Activated CD8-positive, alpha-beta memory T cell treated with anti-CD3 and anti-CD28 coated beads, Interleukin-2, amount 10 ng/mL, durations not matched to agents 7 days and 5 days (primary cell): ENCODE results near the gene LDB1. TPM values are rescaled to one million over a fixed set of nuclear protein-coding genes. Genes with fewer than 3 reads are reported as not detected.

ENCODE experiments used
- ATAC-seq: fragments of 150-1000 bp; cut with Tn5 transposase; one replicate; pipeline ENCODE4 v1.10.0; 2021; ENCODE audit warnings: moderate library complexity
- CTCF ChIA-PET: fragments of 350-600 bp; sonication (Branson Sonifier 250); formaldehyde crosslinking; loops from one replicate; lab custom pipeline; 2021; ENCODE audit warnings: antibody characterized with exemption; lab: Charles Lee
- DNase-seq: peaks from one replicate; pipeline ENCODE4 v3.0.0-alpha.2; 2020
- H3K27ac Mint-ChIP-seq: one replicate; pipeline ENCODE4 v1.8.0; 2021; ENCODE audit warnings: mild to moderate bottlenecking, mixed read lengths
- H3K27me3 Mint-ChIP-seq: one replicate; pipeline ENCODE4 v1.8.0; 2021; ENCODE audit warnings: mixed read lengths
- H3K36me3 Mint-ChIP-seq: one replicate; pipeline ENCODE4 v1.8.0; 2021; ENCODE audit warnings: mild to moderate bottlenecking, mixed read lengths
- H3K4me1 Mint-ChIP-seq: one replicate; pipeline ENCODE4 v1.8.0; 2021; ENCODE audit warnings: mixed read lengths
- H3K4me3 Mint-ChIP-seq: one replicate; pipeline ENCODE4 v1.8.0; 2021; ENCODE audit warnings: mild to moderate bottlenecking, moderate library complexity, mixed read lengths
- H3K9me3 Mint-ChIP-seq: one replicate; pipeline ENCODE4 v1.8.0; 2022; ENCODE audit warnings: low read depth, mixed read lengths
- total RNA-seq, 2 experiments: library from RNA; stranded (reverse); gene quantifications; one replicate each; pipeline ENCODE4 v1.2.3, GENCODE V29; 2021

LDB1 gene
- total RNA-seq, 2 experiments from 2014 or later: 83.5 to 84.3 TPM

DNA sequence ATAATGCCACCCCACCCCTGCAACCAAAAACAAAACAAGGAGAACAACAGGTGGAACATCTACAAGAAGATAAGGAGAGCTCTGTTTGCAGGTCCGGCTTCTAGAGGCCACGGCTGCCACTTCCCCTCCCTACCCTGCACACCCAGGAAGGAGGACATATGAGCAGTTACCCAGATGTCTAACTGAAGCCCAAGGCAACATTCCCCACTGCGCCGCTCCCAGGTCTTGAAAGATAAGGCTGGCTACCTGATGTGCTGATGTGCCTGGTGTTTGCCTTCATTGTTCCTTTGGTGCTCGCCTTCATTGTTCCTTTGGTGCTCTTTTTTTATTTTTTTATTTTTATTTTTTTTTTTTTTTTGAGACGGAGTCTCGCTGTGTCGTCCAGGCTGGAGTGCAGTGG, 34.0 kb downstream of the LDB1 start:
- DNase-seq: no peak
- CTCF ChIA-PET: interaction anchor here (0.8 kb wide), 1 partner anchor 16 kb away, joined by 3 read pairs; no protein-coding TSS in a partner anchor
- Mint-ChIP-seq H3K27ac (no peak overlapping the region), H3K4me1 (no peaks in the 10 kb centered on the region), H3K36me3 (no peaks in the 10 kb centered on the region), H3K4me3 (no peak overlapping the region), H3K9me3 (no peaks in the 10 kb centered on the region), H3K27me3 (no peaks in the 10 kb centered on the region)
- no peak for ATAC-seq

DNA sequence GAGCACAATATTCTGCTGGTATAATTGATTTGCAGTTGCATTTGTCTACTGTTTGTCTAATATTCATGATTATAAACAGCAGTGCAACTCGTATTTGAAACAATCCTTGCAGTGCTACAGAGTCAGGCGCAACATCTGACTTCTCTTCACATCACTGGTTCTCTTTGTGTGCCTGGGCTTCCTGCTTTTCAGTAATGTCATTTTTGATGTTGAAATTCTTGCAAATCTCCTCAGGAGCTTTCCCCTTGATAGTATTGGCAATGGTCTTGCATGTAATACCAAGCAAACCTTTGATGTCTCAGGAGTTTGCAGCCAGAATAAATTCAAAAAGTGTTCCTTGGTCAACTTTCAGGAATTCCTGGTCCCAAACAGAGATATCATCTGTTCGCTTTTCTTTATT, 34.8 kb downstream of the LDB1 start:
- H3K36me3 Mint-ChIP-seq: no peaks in the 10 kb centered on the region
- H3K9me3 Mint-ChIP-seq: no peaks in the 10 kb centered on the region
- DNase-seq (no peak), ATAC-seq (no peak)
- no peaks in the 10 kb centered on the region for H3K27me3 Mint-ChIP-seq
- no peak overlapping the region for H3K27ac Mint-ChIP-seq
- no peak overlapping the region for H3K4me3 Mint-ChIP-seq
- H3K4me1 Mint-ChIP-seq: no peaks in the 10 kb centered on the region
- CTCF ChIA-PET: interaction anchor here (0.6 to 4.3 kb wide), 2 partner anchors 12 to 197 kb away, joined by 3 to 27 read pairs; no protein-coding TSS in a partner anchor

DNA sequence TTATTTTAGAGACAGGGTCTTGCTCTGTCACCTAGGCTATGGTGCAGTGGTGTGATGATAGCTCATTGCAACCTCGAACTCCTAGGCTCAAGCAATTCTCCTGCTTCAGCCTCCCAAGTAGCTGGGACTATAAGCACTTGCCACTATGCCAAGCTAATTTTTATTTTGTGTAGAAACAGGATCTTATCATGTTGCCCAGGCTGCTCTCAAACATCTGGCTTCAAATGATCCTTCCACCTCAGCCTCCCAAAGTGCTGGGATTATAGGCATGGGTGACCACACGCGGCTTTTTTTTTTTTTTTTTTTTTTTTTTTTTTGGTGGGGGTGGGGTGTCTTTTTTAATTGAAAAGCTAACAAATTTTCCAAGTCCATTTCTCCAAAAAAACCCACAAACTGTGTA, 36.6 kb downstream of the LDB1 start:
- H3K4me3 Mint-ChIP-seq: no peak overlapping the region
- no peak overlapping the region for H3K27ac Mint-ChIP-seq
- no peaks in the 10 kb centered on the region for H3K4me1 Mint-ChIP-seq
- no peaks in the 10 kb centered on the region for H3K36me3 Mint-ChIP-seq
- ATAC-seq: no peak
- CTCF ChIA-PET: interaction anchor here (0.7 to 4.3 kb wide), 6 partner anchors 10 to 268 kb away, joined by 3 to 27 read pairs (median 4); no protein-coding TSS in a partner anchor
- DNase-seq: no peak
- H3K27me3 Mint-ChIP-seq: no peaks in the 10 kb centered on the region
- H3K9me3 Mint-ChIP-seq: no peaks in the 10 kb centered on the region

DNA sequence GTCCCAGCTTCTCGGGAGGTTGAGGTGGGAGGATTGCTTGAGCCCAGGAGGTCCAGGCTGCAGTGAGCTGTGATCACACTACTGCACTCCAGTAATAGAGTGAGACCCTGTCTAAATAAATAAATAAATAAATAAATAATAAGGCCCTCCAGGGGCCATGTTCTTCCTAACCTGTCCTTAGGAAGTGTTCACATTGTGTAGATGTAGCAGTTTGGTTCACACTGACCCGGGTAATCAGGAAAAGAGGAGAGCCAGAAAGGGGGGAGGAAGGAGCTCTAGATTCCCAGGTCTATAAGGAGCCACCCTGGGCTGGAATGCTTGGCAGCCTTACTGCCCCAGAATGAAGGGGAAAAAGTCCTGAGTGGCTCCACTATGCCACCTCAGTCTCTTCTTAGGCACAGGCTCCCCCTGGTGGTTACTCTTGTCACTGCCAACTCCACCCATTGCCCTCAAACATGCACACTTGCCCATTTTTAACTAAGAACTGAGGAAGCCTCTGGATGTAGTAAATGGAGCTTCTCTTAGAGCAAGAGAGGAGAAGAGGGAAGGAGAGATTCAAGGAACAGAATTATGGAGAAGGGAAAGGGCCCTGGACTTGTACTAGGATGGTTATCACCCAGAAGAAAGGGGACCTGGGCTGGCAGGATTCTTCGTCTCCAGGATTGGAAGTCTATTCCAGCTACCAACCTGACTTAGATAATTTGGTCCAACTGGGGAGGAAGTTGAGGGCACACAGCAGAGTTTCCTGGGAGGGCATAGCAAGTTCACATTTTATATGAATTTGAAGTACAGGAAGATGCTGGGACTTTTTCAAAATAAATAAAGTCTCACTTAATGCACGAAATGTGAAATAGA, 47.3 kb downstream of the LDB1 start:
- H3K36me3 Mint-ChIP-seq: peaks cover 2% of the 10 kb centered on the region
- CTCF ChIA-PET: interaction anchor here (0.6 to 14.3 kb wide), 42 partner anchors 10 to 470 kb away, joined by 3 to 228 read pairs (median 4); partner anchors contain the start of genes ARMH3, KCNIP2 and NOLC1

DNA sequence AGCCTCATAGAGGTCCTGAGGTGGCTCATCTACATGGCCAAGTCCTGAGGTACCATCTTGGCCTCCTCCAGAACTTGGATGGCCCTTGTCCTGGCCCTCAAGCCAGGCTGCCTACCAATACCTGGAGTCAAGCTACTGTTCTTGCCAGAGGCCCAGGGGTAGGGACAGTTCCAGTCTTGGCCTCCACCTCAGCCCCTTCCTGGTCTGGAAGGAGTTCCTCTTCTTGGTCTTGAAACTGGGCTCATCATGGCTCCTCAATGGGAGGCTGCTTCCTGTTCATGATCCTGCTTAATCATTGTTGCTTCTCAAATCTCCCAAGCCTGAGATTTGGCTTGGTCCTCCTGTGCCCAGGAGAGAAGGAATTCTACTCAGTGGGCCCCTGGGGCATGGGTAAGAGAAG, 51.1 kb downstream of the LDB1 start:
- H3K9me3 Mint-ChIP-seq: no peaks in the 10 kb centered on the region
- no peak overlapping the region for H3K4me3 Mint-ChIP-seq
- H3K4me1 Mint-ChIP-seq: peaks cover 17% of the 10 kb centered on the region
- DNase-seq (no peak), ATAC-seq (no peak)
- no peak overlapping the region for H3K27ac Mint-ChIP-seq
- H3K27me3 Mint-ChIP-seq: no peaks in the 10 kb centered on the region
- peaks cover 2% of the 10 kb centered on the region for H3K36me3 Mint-ChIP-seq
- CTCF ChIA-PET: interaction anchor here (1.2 to 14.3 kb wide), 6 partner anchors 9 to 288 kb away, joined by 3 to 228 read pairs (median 6); partner anchors contain the start of gene KCNIP2

More for the DNA sequence above, 47.3 kb downstream of the LDB1 start:
- ATAC-seq (peak; percentile 94), DNase-seq (peak; percentile 86)
- Mint-ChIP-seq H3K9me3 (no peaks in the 10 kb centered on the region), H3K27ac (no peak overlapping the region), H3K4me1 (no peaks in the 10 kb centered on the region), H3K27me3 (no peaks in the 10 kb centered on the region), H3K4me3 (no peak overlapping the region)

DNA sequence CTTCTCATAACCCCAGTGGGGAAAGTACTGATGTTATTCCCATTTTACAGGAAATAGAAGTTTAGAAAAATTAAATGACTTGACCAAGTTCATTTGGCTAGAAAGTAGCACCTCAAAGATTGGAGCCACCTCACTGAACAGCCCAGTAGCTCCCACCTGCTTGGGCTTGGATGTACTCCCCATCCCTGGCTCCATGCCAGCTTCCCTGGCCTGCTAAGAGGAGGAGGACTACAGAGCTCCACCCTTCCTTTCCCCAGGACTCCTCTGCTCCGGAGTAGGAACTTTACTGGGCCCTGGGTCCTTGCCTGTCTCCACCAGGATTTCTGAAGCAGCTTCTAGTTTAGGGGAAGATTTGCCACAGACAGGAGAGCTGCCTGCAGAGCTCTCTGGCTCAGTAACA, 52.0 kb downstream of the LDB1 start:
- no peak for ATAC-seq
- no peak overlapping the region for H3K4me3 Mint-ChIP-seq
- H3K27ac Mint-ChIP-seq: no peak overlapping the region
- H3K36me3 Mint-ChIP-seq: peaks cover 2% of the 10 kb centered on the region
- H3K27me3 Mint-ChIP-seq: no peaks in the 10 kb centered on the region
- no peak for DNase-seq
- no peaks in the 10 kb centered on the region for H3K9me3 Mint-ChIP-seq
- CTCF ChIA-PET: interaction anchor here (0.8 to 14.3 kb wide), 4 partner anchors 15 to 287 kb away, joined by 3 to 228 read pairs (median 4); partner anchors contain the start of gene KCNIP2
- peaks cover 19% of the 10 kb centered on the region for H3K4me1 Mint-ChIP-seq

DNA sequence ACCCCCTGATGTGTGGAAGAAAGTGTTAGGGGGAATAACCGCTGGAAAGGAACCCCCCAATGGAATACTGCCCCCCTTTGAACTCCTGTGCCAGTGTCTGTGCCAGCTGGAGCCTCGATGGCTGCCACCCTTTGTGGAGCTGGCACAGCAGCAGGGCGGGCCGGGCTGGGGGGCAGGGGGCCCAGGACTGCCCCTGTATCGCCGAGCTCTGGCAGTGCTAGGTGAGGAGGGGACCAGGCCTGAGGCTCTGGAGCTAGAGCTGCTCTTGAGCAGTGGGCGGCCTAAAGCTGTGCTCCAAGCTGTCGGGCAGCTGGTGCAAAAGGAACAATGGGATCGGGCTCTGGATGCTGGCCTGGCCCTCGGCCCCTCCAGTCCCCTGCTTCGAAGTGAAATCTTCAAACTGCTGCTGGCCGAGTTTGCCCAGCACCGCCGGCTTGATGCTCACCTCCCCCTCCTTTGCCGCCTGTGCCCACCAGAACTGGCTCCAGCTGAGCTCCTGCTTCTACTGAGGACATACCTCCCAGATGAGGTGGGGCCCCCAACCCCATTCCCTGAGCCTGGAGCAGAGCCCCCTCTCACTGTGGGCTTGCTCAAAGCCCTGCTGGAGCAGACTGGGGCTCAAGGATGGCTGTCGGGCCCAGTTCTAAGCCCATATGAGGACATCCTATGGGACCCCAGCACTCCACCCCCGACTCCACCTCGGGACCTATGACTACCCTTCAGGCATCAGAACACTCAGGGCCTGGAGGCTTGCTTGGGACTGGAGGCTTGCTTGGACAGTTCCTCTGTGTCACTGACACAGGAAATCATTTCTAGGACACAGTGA, 52.9 kb downstream of the LDB1 start:
- no peaks in the 10 kb centered on the region for H3K27me3 Mint-ChIP-seq
- no peak for DNase-seq
- no peak for ATAC-seq
- no peaks in the 10 kb centered on the region for H3K9me3 Mint-ChIP-seq
- no peak overlapping the region for H3K27ac Mint-ChIP-seq
- H3K4me1 Mint-ChIP-seq: peaks cover 19% of the 10 kb centered on the region
- peaks cover 2% of the 10 kb centered on the region for H3K36me3 Mint-ChIP-seq
- CTCF ChIA-PET: interaction anchor here (1.1 to 14.3 kb wide), 5 partner anchors 14 to 229 kb away, joined by 3 to 228 read pairs (median 5); partner anchors contain the start of gene KCNIP2
- no peak overlapping the region for H3K4me3 Mint-ChIP-seq

DNA sequence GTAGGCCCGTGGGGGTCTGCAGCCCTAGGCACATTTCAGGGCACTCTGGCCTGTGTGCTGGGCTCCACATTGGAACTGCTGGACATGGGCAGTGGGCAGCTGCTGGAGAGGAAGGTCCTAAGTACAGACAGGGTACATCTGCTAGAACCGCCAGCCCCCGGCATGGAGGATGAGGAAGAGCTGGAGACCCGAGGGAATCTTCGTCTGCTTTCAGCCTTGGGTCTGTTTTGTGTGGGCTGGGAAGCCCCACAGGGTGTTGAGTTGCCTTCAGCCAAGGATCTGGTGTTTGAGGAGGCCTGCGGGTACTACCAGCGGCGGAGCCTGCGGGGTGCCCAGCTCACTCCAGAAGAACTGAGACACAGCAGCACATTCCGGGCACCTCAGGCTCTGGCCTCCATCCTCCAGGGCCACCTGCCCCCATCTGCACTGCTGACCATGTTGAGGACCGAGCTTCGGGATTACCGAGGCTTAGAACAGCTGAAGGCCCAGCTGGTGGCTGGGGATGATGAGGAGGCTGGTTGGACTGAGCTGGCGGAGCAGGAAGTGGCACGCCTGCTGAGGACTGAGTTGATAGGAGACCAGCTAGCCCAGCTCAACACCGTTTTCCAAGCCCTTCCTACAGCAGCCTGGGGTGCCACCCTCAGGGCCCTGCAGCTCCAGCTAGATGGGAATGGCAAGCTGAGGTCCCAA, 53.6 kb downstream of the LDB1 start:
- Mint-ChIP-seq H3K27me3 (no peaks in the 10 kb centered on the region), H3K4me3 (peak overlapping the region; percentile 83), H3K4me1 (peaks cover 19% of the 10 kb centered on the region), H3K36me3 (peaks cover 2% of the 10 kb centered on the region), H3K27ac (peak overlapping the region; percentile 84), H3K9me3 (no peaks in the 10 kb centered on the region)
- DNase-seq: no peak
- CTCF ChIA-PET: interaction anchor here (1.1 to 14.3 kb wide), 5 partner anchors 14 to 228 kb away, joined by 3 to 228 read pairs (median 5); partner anchors contain the start of gene KCNIP2
- ATAC-seq: no peak

DNA sequence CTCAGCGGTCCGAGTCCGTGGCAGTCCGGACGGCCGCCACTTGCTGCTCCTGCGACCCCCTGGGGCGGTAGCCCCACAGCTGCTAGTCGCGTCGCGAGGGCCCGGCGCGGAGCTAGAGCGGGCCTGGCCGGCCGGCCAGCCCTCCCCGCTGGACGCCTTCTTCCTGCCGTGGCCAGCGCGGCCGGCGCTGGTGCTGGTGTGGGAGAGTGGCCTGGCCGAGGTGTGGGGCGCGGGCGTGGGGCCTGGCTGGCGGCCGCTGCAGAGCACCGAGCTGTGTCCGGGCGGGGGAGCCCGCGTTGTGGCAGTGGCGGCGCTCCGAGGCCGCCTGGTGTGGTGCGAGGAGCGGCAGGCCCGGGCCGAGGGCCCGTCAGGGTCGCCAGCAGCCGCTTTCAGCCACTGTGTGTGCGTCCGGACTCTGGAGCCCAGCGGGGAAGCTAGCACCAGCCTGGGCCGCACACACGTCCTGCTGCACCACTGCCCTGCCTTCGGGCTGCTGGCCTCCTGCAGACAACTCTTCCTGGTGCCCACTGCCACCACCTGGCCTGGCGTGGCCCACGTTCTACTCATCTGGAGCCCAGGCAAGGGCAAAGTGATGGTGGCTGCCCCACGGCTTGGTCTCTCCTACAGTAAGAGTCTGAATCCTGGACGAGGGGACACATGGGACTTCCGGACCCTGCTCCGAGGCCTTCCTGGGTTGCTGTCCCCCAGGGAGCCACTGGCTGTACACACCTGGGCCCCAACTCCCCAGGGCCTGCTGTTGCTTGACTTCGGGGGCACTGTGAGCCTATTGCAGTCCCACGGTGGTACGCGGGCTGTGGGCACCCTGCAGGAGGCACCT, 54.4 kb downstream of the LDB1 start:
- Mint-ChIP-seq H3K27me3 (no peaks in the 10 kb centered on the region), H3K4me3 (peak overlapping the region; percentile 83), H3K4me1 (peaks cover 19% of the 10 kb centered on the region), H3K9me3 (no peaks in the 10 kb centered on the region), H3K36me3 (peaks cover 2% of the 10 kb centered on the region), H3K27ac (peak overlapping the region; percentile 84)
- ATAC-seq (peak; percentile 17), DNase-seq (no peak)
- CTCF ChIA-PET: interaction anchor here (0.7 to 14.3 kb wide), 6 partner anchors 8 to 227 kb away, joined by 3 to 228 read pairs (median 4); partner anchors contain the start of gene KCNIP2

DNA sequence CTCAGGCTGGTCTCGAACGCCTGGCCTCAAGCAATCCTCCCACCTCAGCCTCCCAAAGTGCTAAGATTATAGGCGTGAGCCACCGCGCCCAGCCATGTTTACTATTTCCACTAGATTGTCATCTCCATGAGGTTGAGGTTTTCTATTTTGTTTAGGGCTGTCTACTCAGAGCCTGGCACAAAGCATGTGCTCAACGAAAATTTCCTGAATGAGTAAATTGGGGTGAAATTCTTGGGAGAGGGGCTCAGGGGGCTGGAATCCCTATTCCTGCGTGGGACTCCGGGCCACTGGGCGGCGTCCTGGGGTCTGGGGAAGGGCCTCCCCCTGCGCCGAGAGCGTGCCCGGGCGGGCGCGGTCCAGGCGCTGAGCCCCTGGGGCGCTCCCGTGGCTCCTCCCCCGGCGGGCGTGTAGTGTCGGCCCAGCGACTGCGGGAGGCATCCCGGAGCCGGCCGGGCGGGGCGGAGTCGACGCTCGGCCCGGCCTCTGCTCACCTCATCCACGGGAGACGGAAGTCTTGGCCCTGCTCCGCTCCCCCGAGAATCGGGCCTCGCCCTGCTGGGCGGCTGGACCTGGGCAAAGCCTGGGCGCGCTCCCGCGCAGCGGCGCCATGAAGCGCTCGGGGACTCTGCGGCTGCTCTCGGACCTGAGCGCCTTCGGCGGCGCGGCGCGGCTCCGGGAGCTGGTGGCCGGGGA, 55.2 kb downstream of the LDB1 start, which contains the start of gene HPS6:
TSS of gene HPS6 (plus strand) at position 482 of the 693 bp plus-strand sequence. CDS start at position 608, 126 bp downstream.
- peak; percentile 98 for ATAC-seq
- Mint-ChIP-seq H3K4me1 (peaks cover 19% of the 10 kb centered on the region), H3K27ac (peak within 1 kb of the TSS; percentile 86), H3K9me3 (no peaks in the 10 kb centered on the region), H3K27me3 (no peaks in the 10 kb centered on the region), H3K4me3 (peak within 1 kb of the TSS; percentile 83), H3K36me3 (peaks cover 2% of the 10 kb centered on the region)
- peak; percentile 94 for DNase-seq
- CTCF ChIA-PET: interaction anchor here (0.7 to 14.3 kb wide), 5 partner anchors 8 to 226 kb away, joined by 3 to 228 read pairs (median 3); partner anchors contain the start of gene KCNIP2

DNA sequence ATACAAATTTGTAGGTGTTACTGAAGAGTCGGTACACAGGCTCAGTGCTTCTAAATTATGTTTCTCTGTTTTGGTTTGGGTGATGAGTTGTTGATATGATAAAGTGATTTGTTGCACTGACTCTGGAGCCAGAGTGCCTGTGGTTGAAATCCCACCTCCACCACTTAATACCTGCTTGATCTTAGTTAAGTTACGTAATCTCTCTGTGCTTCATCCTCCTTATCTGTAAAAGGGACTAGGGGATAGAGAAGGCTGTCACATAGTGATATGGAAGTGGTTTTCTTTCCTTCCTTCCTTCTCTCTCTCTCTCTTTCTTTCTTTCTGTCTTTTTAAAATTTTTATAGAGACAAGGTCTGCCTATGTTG, 55.7 kb downstream of the LDB1 start:
- H3K4me3 Mint-ChIP-seq: peak overlapping the region; percentile 83
- ATAC-seq (no peak), DNase-seq (no peak)
- CTCF ChIA-PET: no interaction called here
- H3K9me3 Mint-ChIP-seq: no peaks in the 10 kb centered on the region
- H3K4me1 Mint-ChIP-seq: peaks cover 19% of the 10 kb centered on the region
- H3K27ac Mint-ChIP-seq: peak overlapping the region; percentile 86
- no peaks in the 10 kb centered on the region for H3K27me3 Mint-ChIP-seq
- peaks cover under 1% of the 10 kb centered on the region for H3K36me3 Mint-ChIP-seq
